Measurements from ENCODE around the gene GPC1.

The GPC1 gene

GRCh38 chr2:240412975-240413812 is 22.3 kb upstream of the GPC1 start:
- DNase-seq (ENCODE audit: low read depth), result no peak

GRCh38 chr2:240413813-240414429 is 21.5 kb upstream of the GPC1 start:
- no peak for DNase-seq (ENCODE audit: low read depth)

DNA sequence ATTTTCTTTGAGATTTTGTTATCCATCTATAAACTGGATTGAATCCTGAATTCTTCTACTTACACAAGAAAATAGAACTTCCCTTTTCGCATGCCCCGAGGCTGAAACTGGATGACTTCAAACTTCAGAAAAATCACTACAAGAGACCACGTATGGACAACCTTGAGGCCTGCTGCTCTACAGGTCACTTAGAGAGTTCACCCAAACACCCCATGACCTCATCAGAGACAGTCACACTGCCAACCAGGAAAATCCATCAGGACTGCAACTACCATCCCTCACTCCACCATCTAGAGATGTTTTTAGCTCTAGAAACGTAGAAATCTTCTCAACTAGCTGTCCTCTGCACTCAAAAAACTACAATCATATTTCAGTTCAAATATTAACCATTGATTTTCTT is 18.6 kb upstream of the GPC1 start:
- DNase-seq (ENCODE audit: low read depth), result no peak

DNA sequence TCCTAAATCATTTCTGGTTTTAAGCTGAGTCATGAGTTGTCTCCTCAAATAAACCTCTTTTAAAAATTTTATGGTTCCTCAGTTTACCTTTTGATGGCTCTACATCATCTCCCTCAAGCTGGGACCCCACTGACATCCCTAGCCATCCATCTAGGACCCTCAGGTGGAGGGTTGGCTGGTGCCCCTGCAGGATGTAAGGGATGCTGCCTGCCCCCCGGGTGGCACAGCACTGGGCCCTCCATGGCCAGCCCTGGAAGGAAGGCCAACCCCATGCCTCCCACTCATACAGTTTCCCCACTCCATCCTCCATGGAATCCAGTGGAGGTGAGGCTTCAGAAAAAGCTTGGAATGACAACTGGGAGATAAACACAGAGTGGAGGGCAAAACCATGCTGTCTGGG is 17.2 kb upstream of the GPC1 start:
- no peak for DNase-seq (ENCODE audit: low read depth)

GRCh38 chr2:240419271-240419670 is 16.2 kb upstream of the GPC1 start:
- DNase-seq (ENCODE audit: low read depth), result no peak

DNA sequence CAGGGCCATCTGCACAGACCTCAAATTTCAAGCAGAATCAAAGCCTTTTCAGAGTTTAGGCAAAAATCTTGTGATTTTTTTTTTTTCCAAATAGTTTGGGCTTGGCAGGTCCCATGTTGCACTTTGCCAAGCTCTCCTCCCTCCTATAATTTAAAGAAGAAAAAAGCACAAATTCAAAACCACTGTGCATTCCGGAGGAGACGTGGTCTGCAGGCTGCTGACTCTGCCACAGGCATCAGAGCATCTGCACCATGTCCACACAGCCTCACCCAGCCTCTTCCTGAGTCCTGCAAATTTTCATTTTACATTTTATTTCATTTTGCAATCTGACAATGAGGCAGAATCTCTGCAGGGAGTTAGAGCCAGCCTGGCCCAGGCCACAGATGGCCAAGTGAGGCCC is 15.7 kb upstream of the GPC1 start:
- DNase-seq (ENCODE audit: low read depth), result no peak

- DNase-seq (ENCODE audit: low read depth), result no peak
Observed at GRCh38 chr2:240420206-240421104, 15.0 kb upstream of the GPC1 start.

DNA sequence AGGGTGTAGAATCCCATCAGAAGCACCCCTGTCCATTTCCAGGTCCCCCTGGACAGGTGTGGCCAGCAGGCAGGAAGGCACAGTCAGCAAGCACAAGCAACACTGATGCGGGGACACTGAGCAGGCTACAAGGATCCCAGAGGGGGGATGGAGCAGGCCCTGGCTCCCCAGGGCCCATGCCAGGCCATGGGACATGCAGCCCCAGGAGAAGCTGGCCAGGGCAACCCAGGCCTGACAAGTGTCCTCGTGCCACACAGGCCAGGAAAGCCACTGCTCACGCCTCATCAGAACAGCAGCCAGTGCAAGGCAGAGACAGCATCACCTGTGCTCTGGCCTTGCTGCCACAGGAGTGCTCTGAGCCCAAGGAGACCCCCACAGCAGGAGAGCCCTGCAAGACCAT is 14.1 kb upstream of the GPC1 start:
- no peak for DNase-seq (ENCODE audit: low read depth)

DNA sequence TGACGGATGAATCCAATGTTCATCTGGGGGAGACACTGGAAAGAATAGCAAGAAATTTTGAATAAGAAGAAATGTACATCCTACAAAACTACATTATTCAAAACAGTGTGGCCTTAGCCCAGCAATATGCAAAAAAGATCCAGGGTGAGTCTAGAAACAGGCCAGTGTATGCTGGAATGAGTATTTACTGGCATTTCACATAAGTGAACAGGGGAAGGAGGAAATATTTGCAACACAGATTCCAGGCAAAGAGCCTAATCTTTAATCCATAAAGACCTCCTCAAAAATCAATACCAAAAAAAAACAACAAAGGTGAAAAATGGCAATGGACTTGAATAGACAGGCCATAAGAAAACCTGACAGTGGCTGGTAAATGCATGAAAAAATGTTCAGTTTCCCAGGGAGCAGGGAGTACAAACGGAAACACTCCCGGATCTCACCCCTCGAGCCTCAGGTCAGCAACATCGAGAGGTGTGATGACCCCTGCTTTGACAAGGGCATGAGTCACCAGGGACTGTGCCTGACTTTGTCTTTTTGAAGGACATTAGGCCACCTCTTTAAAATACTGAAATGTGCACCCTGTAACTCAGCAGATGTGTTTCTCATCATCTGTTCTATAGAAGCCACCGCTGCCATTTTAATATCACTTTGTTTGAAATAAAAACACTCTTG is 12.7 kb upstream of the GPC1 start:
- no peak for DNase-seq (ENCODE audit: low read depth)

- no peak for DNase-seq (ENCODE audit: low read depth)
Observed at GRCh38 chr2:240423788-240424191, 11.7 kb upstream of the GPC1 start.

DNA sequence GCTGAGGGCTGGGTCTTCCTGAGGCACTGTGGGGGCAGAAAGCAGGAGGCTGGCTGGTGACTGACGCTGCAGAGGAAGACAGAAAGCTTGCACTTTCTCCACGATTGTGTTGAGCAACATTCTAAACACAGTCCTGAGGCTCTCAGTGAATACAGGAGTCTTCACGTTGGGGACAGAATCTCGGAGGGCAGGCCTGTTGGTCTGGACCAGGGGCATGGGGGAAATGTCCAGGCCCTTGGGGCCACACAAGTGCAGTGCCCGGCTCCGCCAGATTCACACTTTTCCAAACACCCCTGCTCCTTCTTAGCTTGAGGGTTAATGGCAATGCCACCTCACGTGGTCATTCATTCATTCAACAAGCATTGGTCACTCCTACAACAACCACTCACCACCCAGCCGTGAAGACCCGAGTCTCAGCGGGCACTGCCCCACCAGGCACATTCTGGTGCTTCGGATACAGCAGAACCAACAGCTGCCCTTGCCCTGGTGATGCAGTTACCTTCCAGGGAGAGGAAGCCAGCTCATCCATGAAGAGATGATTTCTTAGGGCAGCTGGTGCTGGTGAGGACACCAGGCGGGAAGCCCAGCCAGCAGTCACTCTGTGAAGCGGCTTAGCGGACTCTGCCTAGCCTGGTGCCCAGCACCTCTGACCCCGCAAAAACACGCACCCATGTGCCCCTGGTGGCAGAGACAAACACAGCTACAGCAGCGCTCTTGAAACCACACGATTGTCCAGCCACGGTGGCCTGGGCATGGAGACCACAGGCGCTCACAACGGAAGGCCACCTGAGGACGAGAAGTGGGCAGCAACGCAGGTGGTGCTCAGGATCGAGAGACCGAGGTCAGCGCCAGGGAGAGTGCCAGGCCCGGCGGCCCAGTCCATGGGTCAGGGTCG is 10.9 kb upstream of the GPC1 start:
- DNase-seq (ENCODE audit: low read depth), result no peak

DNA sequence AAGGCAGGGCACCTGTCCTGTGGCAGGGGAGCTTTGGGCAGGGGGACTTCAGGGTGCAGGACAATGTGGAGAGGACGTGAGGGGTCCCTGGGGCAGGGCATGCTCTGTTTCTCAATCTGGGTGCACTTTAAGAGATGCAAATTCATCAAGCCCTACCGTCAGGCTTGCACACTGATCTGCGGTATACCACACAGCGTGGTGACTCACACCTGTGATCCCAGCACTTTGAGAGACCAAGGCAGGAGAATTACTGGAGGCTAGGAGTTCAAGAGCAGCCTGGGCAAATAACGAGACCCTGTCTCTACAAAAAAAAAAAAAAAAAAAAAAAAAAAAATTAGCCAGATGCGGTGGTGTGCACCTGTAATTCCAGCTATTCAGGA is 10.2 kb upstream of the GPC1 start:
- no peak for DNase-seq (ENCODE audit: low read depth)

DNA sequence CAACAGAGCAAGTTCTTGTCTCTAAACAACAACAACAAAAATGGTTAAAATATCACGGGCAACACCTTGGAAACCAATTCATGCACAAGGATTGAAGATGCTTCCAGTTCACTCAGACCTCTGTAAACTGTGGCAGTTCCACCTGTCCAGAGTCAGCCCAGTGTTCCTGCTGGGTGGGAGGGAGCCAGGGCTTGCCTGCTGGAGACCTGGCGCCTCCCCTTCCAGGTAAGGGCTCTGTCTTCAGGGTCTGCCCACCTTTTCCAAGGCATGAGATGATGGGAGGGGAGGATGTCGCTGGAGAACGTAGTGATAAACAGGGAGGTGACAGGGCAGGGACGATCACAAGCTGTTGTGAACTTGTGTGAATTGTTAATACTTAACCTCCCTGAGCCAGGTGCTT is 9.8 kb upstream of the GPC1 start:
- DNase-seq (ENCODE audit: low read depth), result no peak

DNA sequence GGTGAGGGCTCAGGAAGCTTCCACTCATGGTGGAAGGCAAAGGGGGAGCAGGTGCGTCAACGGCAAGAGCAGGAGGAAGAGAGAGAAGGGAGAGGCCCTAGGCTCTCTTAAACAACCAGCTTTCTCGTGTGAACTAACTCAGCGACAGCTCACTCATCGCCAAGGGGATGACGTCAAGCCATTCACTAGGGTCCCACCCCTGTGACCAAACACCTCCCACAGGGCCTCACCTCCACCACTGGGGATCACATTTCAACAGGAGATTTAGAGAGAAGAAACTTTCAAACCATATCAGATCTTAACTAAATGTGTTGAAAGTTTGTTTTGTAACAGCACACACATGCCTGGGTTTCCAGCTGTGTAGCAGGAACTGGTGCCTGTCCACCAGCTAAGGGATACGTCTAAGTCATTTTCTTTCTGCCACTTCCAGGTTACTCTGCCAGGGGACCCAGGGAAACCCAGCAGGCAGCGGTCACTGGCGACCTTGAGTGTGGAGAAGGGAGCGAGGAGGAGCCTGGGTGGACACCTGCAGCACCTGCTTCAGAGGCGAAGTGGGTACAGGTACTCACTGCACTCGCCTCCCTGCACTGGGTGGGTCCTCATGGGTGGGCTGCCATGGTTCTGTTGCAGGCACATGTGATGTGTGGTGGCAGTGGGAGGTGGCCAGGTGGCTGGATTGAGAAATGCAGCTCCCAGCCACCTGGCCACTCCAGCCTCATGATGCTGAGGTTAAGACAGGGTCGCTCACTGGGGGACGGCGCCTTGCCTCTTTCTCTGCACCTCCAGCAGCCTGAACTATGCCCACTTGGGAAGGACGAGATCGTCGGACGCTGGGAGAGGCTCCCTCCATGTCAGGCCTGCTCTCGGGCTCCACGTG is 8.4 kb upstream of the GPC1 start:
- DNase-seq (ENCODE audit: low read depth), result no peak

DNA sequence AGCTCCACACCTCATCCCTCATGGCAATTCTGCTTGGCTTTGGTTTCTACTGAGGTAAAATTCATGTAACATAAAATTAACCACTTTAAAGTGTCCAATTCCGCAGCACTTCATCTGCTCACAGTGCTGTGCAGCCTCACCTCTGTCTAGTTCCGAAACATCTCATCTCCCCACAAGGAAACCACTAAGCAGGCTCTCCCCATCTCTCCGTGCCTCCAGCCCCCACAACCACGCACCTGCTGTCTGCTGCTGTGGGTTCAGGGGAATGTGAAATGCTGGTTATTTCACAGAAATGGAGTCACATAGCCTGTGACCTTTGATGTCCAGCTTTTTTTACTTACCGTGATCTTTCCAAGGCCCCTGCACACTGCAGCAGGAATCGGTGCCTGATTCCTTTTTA is 7.7 kb upstream of the GPC1 start:
- DNase-seq (ENCODE audit: low read depth), result no peak

GRCh38 chr2:240428245-240428644 is 7.2 kb upstream of the GPC1 start:
- DNase-seq (ENCODE audit: low read depth), result no peak

DNA sequence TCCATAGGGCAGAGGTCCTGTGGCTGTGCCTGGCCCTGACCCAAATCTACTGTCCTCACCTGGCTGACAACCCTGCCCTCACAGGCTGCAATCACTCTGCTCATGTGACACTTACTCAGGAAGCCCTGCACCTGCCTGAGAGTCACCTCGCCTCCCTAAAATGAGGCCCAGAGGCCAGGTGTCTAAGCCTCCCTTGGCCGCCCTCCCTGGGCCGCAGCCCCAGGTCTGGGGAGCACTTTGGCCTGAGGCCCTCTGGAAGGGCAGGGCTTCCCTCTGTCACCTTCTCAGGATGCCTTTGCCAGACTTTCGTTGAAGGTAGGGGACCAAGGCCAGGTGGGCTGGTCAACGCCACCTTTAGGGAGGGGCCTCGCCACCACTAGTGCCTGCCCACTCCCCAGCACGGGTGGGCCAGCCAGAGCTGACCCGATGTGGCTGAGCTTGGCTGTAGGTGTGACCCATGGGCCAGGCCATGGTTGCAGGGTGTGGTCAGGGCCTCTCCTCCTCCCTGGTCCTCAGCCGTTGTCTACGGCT is 6.1 kb upstream of the GPC1 start:
- no peak for DNase-seq (ENCODE audit: low read depth)

DNA sequence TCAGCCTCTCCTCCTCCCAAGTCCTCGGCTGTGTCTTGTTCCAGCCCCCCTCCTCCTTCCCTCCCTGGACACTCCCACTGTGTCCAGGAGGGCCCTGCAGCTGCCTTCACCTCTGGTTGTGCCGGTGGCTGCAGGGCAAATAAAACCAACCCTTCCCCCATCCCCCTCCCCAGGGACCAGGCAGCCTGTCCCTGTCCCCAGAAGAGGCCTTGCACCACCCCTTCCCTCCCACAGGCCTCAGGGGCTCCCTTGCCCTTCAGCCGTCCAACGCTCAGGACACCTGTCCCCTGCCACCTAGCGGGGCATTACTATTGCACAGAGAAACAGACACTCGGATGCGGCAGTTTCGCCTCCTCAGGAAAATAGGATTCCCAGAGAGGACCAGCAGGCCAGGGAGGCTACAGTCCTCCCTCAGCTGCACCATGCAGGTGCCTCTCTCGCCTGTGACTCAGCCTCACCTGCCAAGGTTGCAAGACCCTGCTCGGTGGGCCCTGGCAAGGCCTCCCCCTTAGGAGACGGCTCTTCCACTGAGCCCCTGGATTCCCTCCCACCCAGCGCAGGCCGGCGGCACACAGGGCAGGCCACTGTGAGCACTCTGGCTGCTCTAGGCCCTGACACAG is 5.5 kb upstream of the GPC1 start:
- no peak for DNase-seq (ENCODE audit: low read depth)

DNA sequence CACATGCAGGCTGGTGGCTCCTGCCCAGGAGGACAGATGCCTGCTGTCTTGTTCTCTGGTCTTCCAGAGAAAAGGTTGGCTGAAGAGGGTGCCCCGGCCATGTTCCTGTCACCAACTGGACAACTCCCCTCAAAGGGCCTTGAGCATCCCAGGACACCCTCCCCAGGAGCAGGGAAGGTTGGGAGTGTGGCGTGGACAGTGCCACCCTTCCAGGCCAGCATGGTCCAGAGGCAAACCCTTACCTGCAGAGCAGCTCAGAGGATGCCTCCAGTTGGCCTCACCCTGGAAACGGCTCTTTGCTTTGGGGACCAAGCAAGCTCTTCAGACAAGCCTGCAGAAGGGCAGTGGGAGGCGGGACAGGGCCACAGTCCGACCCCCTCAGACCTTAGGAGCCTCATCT is 4.9 kb upstream of the GPC1 start:
- DNase-seq (ENCODE audit: low read depth), result no peak

DNA sequence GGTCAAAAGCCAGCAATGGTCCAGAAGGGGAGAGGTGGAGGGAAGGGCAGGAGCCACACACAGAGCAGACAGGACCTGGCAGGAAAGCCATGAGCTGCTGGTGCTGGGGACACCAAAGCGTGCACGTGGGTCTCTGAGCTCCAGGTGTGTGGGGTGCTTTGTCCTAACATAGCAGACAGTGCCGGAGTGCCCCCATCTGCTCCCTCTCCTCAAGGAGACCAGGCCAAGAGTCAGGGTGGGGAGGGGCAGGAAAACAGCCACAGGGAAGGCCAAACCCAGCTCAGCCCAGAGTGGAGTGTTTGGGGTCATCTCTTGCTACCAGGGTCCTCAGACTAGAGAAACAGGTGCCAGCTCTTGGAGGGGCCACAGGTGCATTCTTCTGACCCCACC is 4.2 kb upstream of the GPC1 start:
- no peak for DNase-seq (ENCODE audit: low read depth)
